Measurements from ENCODE around the gene CACNA1A.

DNA sequence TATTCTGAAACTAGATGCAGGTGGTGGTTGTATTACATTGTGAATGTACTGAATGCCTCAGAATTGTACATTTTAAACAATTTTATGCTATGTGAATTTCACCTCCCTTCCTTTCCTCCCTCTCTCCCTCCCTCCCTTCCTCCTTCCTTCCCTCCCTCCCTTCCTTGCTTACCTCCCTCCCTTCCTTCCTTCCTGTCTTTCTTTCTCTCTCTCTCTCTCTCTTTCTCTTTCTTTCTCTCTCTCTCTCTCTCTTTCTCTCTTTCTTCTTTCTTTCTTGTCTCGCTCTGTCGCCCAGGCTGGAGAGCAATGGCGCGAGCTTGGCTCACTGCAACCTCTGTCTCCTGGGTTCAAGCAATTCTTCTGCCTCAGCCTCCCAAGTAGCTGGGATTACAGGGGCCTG is 318.9 kb downstream of the CACNA1A start:
- no peak for TF ChIP-seq CTCF (IDR thresholded peaks at IDR 0.05)
- TF ChIP-seq POLR2A (IDR thresholded peaks at IDR 0.05) = no peak

Measured in body of pancreas (tissue), 4 donors.